Testis (tissue), 3 donors: Measurements from ENCODE around the gene TCN1. TPM values are rescaled to one million over a fixed set of nuclear protein-coding genes. Genes with fewer than 3 reads are reported as not detected.
A peak's percentile ranks its signal among the peaks of the same experiment; 100 is the strongest.
"Not testable (repeated sequence)": the region's sequence is repeated elsewhere in the genome, so short reads cannot be mapped to it uniquely, and the experiment has no call there.

Experiments used
- DNase-seq: peaks from one replicate; pipeline ENCODE4 v3.0.0-alpha.2; 2019
- H3K27ac ChIP-seq, 2 donors: fragments of 200-600 bp; sonication (generic); one replicate each; pipeline ENCODE4 v1.5.1; 2019
- H3K27me3 ChIP-seq: fragments of 200-600 bp; sonication (generic); one replicate; pipeline ENCODE4 v1.5.1; 2019
- H3K36me3 ChIP-seq: fragments of 200-600 bp; sonication (generic); one replicate; pipeline ENCODE4 v1.5.1; 2017; ENCODE audit warnings: low read depth; ENCODE audit errors: missing control alignments
- H3K4me1 ChIP-seq: fragments of 200-600 bp; sonication (generic); one replicate; pipeline ENCODE4 v1.5.1; 2019
- H3K4me3 ChIP-seq, 2 donors: fragments of 200-600 bp; sonication (generic); one replicate each; pipeline ENCODE4 v1.5.1; 2017 to 2019
- H3K9me3 ChIP-seq: fragments of 200-600 bp; sonication (generic); one replicate; pipeline ENCODE4 v1.5.1; 2017
- POLR2A ChIP-seq: fragments of 450-650 bp; IDR thresholded peaks from one replicate; pipeline ENCODE4 v1.6.1; 2017; ENCODE audit warnings: antibody characterized with exemption, mild to moderate bottlenecking, moderate library complexity
- WGBS, 2 donors: methylation state at CpG; one replicate each; pipeline ENCODE4 v1.1.5; 2018; 5-methylcytosine and 5-hydroxymethylcytosine counted together
- intact Hi-C: fragments of 100-400 bp; cut with DNase I; formaldehyde crosslinking; loops from one replicate; pipeline ENCODE4 v1.15.1; 2023; ENCODE audit warnings: low total_unique reads
- polyA plus RNA-seq: library from polyadenylated mRNA; stranded (reverse); fragments of 350-450 nt; fragmentation: Illumina TruSeq; extraction: RNeasy Lipid Tissue Mini Kit (QIAGEN cat#74804); gene quantifications from one replicate; pipeline ENCODE4 v1.2.3, GENCODE V29; 2014; ENCODE audit warnings: low read depth, low replicate concordance; ENCODE audit not compliant: insufficient read depth
- total RNA-seq, 2 donors: library from RNA; depleted of rRNA; stranded (reverse); fragments of >200 nt; gene quantifications; one replicate each; pipeline ENCODE4 v1.2.3, GENCODE V29; 2016
- TF ChIP-seq, protein P1 (sequence below), 3 experiments: fragments of 450-650 bp in 2 of 3; fragments of 200-600 bp in 1 of 3; sonication (generic) in 1 of 3; IDR thresholded peaks; one replicate each; pipeline ENCODE4 v1.5.1; 2016 to 2019; ENCODE audit warnings: antibody characterized with exemption in 3 of 3, mild to moderate bottlenecking in 2 of 3, moderate library complexity in 1 of 3

TCN1 gene
- total and polyA plus RNA-seq, 3 donors from 2014 or later: 1.1 to 4.3 (median 1.6) TPM

DNA sequence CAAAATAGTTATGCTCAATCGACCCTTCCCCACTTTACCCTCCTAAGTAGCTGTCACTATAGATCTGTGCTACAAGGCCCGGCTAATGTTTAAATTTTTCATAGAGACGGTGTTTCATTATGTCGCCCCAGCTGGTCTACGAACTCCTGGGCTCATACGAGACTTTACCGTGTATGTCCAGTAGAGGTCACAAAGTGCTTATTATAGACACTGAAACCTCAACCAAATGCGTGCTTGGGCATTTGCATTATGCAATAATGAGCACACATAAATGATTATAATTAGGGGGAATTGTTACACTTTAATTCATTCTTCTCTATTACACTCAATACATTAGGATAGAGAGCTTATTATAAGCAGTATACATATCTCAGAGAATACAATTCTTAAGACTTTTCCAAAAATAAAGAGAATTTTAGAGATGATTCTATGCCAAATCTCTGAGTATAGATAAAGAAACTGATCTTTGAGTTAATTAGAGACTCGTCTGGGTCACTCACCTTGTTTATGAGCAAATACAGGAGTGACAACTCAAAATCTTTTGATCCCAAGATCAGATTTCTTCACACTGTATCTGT, 43.2 kb downstream of the TCN1 start:
- peak; percentile 73 for DNase-seq
- no peak for TF ChIP-seq POLR2A
- TF ChIP-seq, protein P1, sequence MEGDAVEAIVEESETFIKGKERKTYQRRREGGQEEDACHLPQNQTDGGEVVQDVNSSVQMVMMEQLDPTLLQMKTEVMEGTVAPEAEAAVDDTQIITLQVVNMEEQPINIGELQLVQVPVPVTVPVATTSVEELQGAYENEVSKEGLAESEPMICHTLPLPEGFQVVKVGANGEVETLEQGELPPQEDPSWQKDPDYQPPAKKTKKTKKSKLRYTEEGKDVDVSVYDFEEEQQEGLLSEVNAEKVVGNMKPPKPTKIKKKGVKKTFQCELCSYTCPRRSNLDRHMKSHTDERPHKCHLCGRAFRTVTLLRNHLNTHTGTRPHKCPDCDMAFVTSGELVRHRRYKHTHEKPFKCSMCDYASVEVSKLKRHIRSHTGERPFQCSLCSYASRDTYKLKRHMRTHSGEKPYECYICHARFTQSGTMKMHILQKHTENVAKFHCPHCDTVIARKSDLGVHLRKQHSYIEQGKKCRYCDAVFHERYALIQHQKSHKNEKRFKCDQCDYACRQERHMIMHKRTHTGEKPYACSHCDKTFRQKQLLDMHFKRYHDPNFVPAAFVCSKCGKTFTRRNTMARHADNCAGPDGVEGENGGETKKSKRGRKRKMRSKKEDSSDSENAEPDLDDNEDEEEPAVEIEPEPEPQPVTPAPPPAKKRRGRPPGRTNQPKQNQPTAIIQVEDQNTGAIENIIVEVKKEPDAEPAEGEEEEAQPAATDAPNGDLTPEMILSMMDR (IDR thresholded peaks at IDR 0.05): peak; percentile 52 to 76 (median 57)
- Histone ChIP-seq H3K4me3 (no peak overlapping the region), H3K27ac (peak overlapping the region; percentile 35 to 46), H3K36me3 (no peaks in the 10 kb centered on the region), H3K4me1 (peaks cover 3% of the 10 kb centered on the region), H3K27me3 (no peaks in the 10 kb centered on the region), H3K9me3 (no peaks in the 10 kb centered on the region)
- intact Hi-C loops: no loop called here
- WGBS, 2 donors: 22 to 31% methylated on average over 9 of the region's 9 CpGs

DNA sequence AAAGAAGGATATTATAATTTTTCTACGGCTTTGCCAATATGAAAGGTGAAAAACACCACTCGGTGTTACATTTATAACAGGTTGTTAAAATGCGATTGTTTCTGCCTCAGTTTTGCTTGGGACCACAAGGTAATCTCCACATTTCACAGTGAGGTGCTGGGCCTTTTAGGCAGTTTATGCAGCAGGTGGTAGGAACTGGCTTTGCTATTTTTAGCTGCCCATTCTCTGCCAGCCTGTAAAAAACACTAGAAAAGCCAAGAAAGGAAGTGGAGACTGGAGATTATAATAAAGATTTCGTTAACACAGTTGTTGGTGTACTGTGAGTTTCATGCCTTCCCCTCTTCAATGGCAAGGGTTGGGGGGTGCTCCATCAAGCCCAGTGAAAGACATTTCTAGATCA, 47.7 kb downstream of the TCN1 start:
- DNase-seq: no peak
- H3K9me3 ChIP-seq: no peaks in the 10 kb centered on the region
- H3K36me3 ChIP-seq: no peaks in the 10 kb centered on the region
- no peak for TF ChIP-seq POLR2A
- TF ChIP-seq, protein P1 (IDR thresholded peaks at IDR 0.05): no peak
- peaks cover 3% of the 10 kb centered on the region for H3K4me1 ChIP-seq
- no peak overlapping the region for H3K4me3 ChIP-seq
- no peak overlapping the region for H3K27ac ChIP-seq
- intact Hi-C loops: no loop called here
- H3K27me3 ChIP-seq: no peaks in the 10 kb centered on the region
- WGBS, 2 donors: 71 to 82% methylated on average over 4 of the region's 4 CpGs

DNA sequence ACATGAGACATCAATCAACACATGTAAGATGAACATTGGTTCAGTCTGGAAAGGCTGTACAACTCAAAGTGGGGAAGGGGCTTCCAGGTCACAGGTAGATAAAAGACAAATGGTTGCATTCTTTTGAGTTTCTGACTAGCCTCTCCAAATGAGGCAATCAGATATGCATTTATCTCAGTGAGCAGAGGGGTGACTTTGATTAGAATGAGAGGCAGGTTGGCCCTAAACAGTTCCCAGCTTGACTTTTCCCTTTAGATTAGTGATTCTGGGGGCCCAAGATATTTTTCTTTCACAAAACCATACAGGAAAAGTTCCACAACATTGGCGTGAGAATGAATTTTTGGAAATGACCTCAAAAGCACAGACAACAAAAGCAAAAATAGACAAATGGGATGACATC, 49.9 kb downstream of the TCN1 start:
- intact Hi-C loops, H3K27me3 ChIP-seq, H3K27ac ChIP-seq, H3K36me3 ChIP-seq, H3K4me3 ChIP-seq, H3K4me1 ChIP-seq, DNase-seq, H3K9me3 ChIP-seq: not testable (repeated sequence)
- 84% methylated on average over 1 of the region's 1 CpG for WGBS, 2 donors

DNA sequence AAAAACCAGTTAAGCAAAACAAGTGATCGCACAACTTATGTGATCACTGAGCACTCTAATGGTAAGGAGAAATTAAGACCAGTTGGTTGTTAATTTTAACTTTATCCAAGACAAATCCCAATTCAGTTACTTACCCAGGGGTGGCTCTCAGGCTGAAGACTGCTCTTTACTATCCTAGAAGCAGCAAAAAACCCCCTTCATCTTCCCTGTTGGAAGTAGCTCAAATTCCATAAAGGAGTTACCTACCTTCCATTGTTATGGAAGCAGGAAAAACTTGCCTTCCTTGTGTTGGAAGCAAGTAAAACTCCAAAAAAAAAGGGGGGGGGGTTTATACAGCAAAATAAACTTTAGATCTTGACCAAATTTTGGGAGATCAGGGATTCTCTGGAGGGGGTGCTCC, 50.5 kb downstream of the TCN1 start:
- no peaks in the 10 kb centered on the region for H3K36me3 ChIP-seq
- TF ChIP-seq, protein P1 (IDR thresholded peaks at IDR 0.05): no peak
- no peak for TF ChIP-seq POLR2A
- no peaks in the 10 kb centered on the region for H3K9me3 ChIP-seq
- intact Hi-C loops: no loop called here
- WGBS, 2 donors: 96 to 100% methylated on average over 1 of the region's 1 CpG
- H3K27me3 ChIP-seq: no peaks in the 10 kb centered on the region
- no peaks in the 10 kb centered on the region for H3K4me1 ChIP-seq
- DNase-seq: no peak
- no peak overlapping the region for H3K27ac ChIP-seq
- H3K4me3 ChIP-seq: no peak overlapping the region

DNA sequence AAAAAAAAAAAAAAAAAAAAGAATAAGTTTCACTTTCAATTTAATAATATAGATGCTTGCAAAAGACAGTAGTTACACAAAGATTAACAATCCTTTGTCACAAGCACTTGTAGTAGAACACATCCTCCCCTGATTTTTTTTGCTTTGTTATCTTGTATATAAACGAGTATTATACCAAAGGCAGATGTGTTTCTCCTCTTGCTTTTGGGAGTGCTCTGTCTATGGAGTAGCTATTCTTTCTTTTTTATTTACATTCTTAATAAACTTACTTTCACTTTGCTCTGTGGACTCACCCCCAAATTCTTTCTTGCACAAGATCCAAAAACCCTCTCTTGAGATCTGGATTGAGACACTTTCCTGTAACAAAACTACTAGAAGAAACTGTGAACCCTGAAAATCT, 52.3 kb downstream of the TCN1 start:
- Histone ChIP-seq H3K36me3 (no peaks in the 10 kb centered on the region), H3K27me3 (no peaks in the 10 kb centered on the region), H3K4me1 (peaks cover 4% of the 10 kb centered on the region), H3K9me3 (no peaks in the 10 kb centered on the region), H3K27ac (no peak overlapping the region), H3K4me3 (no peak overlapping the region)
- DNase-seq: no peak
- intact Hi-C loops: no loop called here
- WGBS, 2 donors: 25 to 37% methylated on average over 1 of the region's 1 CpG
- TF ChIP-seq, protein P1 (IDR thresholded peaks at IDR 0.05): no peak
- no peak for TF ChIP-seq POLR2A
